Measurements from ENCODE around the gene PDS5B.
"Not testable (repeated sequence)": the region's sequence is repeated elsewhere in the genome, so short reads cannot be mapped to it uniquely, and the experiment has no call there.

The PDS5B gene

DNA sequence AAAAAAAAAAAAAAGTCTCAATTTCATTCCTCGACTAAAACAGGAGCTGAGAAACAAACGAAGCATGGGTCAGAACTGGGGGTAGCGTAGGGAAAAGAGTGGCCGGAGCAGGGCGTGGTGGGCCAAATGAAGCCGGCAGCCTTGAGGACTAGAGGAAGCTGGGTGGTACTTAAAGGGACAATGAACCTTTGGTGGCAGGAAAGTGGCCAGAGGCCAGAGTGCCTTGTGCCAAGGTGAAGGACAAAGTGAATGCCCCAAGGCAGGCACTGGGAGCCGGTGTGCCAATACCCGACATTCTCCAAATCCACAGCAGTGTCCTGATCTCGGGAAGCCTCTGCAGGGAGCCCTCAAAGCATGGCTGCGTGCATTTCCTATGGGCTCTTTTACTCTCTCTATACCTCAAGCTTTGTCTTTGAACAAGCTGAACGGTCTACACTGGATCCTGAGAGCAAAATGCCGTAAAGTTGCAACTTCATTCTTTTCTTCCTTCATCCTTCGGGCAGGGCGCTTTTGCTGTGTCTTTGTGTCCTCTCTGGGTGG is 235.0 kb downstream of the PDS5B start:
- DNase-seq: no peak

DNA sequence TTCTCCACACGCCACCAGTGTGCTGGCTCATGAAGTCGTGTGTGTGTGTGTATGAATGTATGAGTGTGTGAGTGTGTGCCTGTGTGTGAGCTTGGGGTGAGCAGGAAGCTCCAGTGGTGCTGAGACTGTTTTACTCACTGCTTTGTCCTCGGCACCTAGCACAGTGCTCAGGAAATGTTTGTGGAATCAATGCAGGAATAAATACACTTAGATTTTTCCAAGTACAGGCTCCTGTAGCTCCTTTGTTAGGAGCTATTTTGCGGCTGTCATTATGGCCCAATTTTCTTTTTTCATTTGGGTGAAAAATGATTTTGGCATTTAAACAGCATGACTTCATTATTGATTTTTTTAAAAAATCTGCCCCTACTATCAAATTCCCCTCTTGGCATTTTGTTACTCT is 236.5 kb downstream of the PDS5B start:
- DNase-seq: no peak

DNA sequence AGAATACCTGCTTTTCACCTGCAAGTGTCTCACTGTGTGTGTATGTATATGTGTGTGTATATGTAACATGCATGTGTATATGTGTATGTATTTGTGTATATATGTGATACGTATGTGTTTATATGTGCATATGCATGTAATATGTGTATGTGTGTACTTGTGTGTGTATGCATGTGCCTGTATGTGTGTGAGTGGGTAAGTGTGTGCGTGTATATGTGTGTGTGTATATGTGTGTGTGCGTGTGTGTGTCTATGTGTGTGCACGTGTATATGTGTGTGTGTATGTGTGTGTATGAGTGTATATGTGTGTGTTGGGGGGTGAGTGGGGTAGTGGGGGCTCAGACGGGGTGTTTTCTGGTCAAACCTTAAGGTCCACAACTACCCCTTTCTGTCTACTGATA is 237.3 kb downstream of the PDS5B start:
- DNase-seq: no peak

DNA sequence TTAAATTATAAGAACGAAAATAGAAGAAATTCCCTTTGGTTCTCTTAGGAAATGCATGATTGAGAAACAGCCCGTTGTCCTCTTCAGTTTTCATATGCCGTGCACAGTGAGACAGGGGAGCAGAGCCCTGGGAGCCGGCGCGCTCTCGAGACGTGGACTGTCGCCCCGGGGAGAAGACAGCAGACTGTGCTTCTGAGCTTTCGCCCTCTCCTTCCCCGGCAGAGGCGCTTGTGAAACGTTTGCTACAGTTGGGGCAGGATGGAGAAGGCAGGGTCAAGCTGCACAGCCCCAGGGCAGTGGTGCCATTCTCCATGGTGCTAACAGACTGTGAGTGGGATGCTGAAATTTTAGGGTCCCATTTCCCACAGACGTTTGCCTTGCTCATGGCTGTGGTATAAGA is 237.8 kb downstream of the PDS5B start:
- DNase-seq: no peak

DNA sequence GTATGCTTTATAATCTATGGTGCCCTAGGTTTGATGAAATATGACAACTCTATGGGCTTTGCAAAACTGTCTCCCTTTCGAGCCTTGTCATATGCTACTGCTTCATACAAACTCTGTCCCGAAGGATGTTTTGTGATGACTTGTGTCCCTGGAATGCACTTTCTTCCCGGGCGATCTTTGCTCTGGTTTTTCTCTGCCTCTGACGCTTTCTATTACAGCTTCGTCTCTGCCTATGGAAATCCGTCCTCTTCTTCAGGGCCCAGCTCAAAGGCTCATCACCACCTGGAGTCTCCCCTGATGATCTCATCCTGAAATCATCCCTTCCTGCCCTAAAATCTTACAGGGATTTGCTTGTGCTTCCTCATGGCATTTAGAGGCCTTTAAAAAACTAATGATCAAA is 238.4 kb downstream of the PDS5B start:
- no peak for DNase-seq

DNA sequence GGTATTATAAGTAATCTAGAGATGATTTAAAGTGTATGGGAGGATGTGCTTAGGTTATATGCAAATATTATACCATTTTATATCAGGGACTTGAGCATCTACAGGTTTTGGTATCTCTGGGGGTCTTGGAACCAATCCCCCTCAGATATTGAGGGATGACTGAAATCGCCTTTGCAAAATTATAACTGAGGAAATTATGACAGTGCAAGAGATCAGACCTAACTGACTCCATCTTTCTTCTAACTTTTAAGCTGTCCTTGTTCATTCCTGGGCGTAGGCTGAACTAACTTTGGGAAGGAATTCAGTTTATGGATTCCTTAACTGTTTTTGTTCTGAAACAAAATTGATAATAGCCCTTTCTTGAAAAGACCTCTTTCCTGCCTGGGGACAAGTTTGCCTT is 239.2 kb downstream of the PDS5B start:
- DNase-seq: no peak

DNA sequence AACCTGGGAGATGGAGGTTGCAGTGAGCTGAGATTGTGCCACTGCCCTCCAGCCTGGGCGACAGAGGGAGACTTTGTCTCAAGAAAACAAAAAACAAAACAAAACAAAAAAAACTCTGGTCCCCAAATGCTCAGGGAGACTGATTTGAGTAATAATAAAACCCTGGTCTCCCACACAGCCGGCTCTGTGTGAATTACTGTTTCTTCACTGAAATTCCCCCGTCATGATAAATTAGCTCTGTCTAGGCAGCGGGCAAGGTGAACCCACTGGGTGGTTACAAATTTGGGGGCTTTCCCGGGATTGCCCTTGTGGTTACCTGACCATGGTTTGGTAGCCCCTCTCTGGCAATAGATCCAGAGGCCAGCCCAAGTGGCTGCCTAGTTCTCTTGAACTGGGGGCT is 240.1 kb downstream of the PDS5B start:
- not testable (repeated sequence) for DNase-seq

Data from CD4-positive, alpha-beta T cell treated with Interferon alpha-2 for 1 hour (primary cell).